ENCODE data around the gene ANKRD11.

The ANKRD11 gene

GRCh38 chr16:89289428-89290395, 200.6 kb downstream of the ANKRD11 start:
- DNase-seq (ENCODE audit: low read depth), result peak; percentile 77
- peak; percentile 91 for TF ChIP-seq CTCF (conservative IDR thresholded peaks at IDR 0.05; ENCODE audit: low read depth, low read length)
- no peak overlapping the region for H3K4me3 ChIP-seq (ENCODE audit: low read depth, low read length)

- H3K4me3 ChIP-seq (ENCODE audit: low read depth, low read length), result no peak overlapping the region
- DNase-seq (ENCODE audit: low read depth), result no peak
- no peak for TF ChIP-seq CTCF (conservative IDR thresholded peaks at IDR 0.05; ENCODE audit: low read depth, low read length)
Measured at GRCh38 chr16:89288966-89289365, 201.4 kb downstream of the ANKRD11 start.

- DNase-seq (ENCODE audit: low read depth), result no peak
- no peak overlapping the region for H3K4me3 ChIP-seq (ENCODE audit: low read depth, low read length)
- no peak for TF ChIP-seq CTCF (conservative IDR thresholded peaks at IDR 0.05; ENCODE audit: low read depth, low read length)
Measured at GRCh38 chr16:89288577-89288844, 201.8 kb downstream of the ANKRD11 start.

- DNase-seq (ENCODE audit: low read depth), result no peak
- TF ChIP-seq CTCF (conservative IDR thresholded peaks at IDR 0.05; ENCODE audit: low read depth, low read length), result no peak
- no peak overlapping the region for H3K4me3 ChIP-seq (ENCODE audit: low read depth, low read length)
Measured at GRCh38 chr16:89287777-89288576, 202.4 kb downstream of the ANKRD11 start.

GRCh38 chr16:89286096-89286495, 204.3 kb downstream of the ANKRD11 start:
- DNase-seq (ENCODE audit: low read depth), result no peak
- no peak overlapping the region for H3K4me3 ChIP-seq (ENCODE audit: low read depth, low read length)

GRCh38 chr16:89285381-89285780, 205.0 kb downstream of the ANKRD11 start:
- DNase-seq (ENCODE audit: low read depth), result no peak
- no peak overlapping the region for H3K4me3 ChIP-seq (ENCODE audit: low read depth, low read length)
- TF ChIP-seq CTCF (conservative IDR thresholded peaks at IDR 0.05; ENCODE audit: low read depth, low read length), result no peak

More at GRCh38 chr16:89286096-89286495, 204.3 kb downstream of the ANKRD11 start:
- TF ChIP-seq CTCF (conservative IDR thresholded peaks at IDR 0.05; ENCODE audit: low read depth, low read length), result no peak

All from choroid plexus epithelial cell (primary cell).